NOMO-1 treated with dmso at 0.1 percent for 144 hours (cell line): ENCODE results near the gene FRAT1.
"Not testable (repeated sequence)": the region's sequence is repeated elsewhere in the genome, so short reads cannot be mapped to it uniquely, and the experiment has no call there.

Source experiments
- DNase-seq: peaks from one replicate; lab custom pipeline; 2025; ENCODE audit not compliant: unreplicated experiment; lab: John Stamatoyannopoulos, UW

Gene FRAT1

DNA sequence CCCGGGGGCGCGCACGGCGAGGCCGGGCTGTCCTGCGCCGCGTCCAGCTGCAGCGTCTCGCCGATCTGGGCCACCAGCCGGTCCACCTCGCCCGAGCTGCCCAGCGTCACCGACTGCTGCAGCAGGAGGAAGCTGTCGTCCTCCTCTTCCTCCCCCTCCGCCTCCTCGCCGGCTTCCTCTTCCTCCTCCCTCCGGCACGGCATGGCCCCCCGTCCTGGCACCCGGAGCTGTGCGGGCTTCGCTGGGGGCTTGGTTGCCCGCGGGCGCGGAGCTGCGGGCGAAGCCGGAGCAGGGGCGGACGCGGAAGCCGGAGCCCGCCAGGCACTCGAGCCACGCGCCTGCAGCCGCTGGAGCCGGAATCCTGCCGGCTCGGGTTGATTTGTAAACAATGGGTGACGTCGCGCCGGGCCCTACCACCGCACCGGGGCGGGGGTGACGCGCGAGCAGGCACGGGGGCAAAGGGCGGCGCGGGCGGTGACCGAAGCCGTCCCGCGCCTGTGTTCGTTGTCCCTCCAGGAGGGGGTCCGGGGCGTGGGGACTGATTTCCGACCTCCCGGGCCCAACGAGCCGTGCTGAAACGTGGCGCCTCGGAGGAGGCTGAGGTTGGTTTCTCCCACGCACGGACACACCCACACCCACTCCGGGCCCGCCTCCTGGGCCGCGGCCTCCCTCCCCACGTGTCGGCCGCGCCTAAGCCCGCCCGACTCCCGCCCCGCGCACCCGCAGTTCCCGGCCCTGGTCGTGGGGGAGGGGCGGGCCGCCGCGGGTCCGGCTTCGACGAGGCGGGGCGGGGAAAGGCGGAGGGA is 15.5 kb downstream of the FRAT1 start, which contains the start of gene FRAT2:
TSS of gene FRAT2 (minus strand) at position 360 of the 806 bp plus-strand sequence. CDS start at position 203, 157 bp downstream.
- DNase-seq: peak; percentile 86

DNA sequence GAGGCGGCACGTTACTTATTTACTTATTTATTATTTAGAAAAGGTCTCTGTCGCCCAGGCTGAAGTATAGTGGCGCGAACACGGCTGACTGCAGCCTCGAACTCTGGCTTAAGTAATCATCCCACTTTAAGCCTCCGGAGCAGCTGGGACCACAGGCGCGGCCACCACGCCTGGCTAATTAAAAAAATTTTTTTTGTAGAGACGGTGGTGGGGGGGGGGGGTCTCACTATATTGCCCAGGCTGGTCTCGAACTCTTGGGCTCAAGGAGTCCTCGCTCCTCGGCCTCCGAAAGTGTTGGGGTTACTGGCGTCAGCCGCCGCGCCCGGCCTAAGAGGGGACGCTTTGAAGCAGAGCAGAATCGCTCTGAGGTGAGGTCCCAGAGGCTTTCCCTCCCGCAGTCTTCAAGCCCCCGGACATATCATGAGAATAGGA is 16.1 kb downstream of the FRAT1 start:
- DNase-seq: no peak

DNA sequence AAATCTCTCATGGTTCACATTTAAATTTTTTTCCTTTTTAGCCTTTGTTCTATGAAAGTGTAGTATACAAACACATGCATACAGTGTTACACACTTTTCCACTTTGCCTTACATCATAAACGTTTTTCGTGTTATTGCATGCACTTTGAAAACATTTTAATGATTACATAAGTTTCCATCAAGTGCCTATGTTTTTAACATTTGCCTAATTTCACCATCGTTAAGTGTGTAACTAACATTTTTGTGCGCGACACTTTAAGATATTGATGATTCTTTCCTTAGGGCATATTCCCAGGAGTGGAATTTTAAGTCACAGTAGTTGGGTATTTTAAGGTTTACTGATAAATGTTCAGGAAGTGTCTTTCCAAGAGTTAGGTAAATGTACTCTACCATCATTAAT is 16.9 kb downstream of the FRAT1 start:
- DNase-seq: no peak

DNA sequence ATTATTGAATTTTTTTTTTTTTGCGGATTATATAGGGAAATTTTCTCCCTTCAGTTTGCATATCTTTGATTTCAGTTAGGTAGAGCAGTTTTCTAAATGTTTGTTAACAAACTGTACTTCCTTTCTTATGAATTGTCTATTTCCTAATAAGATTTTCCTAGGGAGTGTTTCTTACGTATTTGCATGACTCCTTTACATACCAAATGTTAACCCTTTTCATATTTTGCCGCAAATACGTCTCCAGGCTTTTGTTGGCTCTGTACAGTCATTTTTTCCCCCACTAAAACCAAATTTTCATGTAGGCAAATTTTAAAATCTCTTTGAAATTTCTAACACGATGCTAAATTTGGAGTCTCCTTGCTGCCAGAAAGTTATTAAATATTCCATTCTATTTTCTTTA is 17.4 kb downstream of the FRAT1 start:
- DNase-seq: no peak

DNA sequence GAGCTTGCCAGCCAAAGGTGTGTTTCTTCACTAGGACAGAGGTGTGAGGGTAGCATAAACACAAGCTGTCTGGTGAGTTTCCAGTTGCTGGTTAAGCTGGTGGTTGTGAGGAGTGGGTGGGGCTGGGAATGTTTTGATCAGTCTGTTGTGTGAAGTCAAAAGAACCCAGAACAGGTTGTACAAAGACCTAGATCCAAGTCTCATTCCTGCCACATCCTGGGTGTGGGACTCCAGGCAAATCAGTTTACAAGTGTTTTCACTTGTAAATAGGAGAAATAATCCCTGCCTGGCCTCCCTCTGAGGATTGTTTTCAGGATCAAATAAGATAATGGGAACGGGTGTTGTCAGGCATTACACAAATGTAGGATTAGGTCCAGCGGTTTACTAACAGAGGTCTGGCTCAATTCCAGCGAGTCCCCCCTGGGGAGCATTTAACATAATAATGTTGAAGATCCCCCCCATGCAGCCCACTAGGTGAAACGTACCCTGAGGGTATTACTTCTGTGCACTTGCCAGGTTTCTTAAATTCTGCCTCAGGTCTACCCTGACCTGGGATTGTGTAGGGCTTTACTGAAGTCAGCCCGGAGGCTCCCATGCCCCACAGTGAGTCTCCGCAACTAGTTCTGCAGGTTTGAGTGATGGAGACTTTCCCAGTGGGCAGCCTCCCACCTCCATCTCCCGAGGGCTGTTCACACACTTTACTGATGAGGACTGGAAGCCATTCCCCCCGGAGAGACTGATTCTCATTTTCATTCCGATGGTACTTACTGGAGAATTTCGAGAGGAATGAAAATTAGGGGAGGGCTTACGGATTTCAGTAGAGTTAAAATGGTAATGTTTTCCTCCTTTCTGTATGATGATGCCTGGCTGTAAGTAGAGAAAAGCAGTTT is 18.1 kb downstream of the FRAT1 start:
- no peak for DNase-seq

DNA sequence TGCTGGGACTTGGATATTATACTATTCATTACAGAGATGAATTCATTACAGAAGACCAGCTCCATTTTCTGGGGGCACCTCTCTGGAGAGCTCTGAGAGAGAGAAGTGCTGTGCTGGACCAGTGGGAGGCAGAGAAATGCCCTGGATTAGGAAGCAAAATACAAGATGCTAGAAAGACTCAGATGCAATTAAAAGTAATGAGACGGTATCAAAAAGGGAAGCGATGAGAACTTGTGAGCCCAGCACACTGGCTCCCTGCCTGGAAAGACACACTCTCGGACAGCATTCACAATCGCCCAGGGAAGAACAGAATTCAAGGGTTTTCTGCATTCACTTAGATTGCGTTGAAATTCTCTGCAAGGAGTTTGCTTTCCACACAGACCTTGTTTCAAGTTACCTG is 19.0 kb downstream of the FRAT1 start:
- no peak for DNase-seq

DNA sequence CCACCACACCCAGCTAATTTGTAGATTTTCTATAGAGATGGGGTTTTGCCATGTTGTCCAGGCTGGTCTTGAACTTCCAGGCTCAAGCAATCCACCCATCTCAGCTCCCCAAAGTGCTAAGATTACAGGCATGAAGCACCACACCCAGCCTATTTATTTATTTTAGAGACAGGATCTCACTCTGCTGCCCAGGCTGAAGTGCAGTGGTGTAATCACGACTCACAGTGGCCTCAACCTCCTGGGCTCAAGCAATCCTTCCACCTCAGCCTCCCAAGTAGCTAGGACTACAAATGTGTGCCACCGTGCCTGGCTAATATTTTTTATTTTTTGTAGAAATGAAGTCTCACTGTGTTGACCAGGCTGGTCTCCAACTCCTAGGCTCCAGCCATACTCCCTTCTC is 22.3 kb downstream of the FRAT1 start:
- no peak for DNase-seq

DNA sequence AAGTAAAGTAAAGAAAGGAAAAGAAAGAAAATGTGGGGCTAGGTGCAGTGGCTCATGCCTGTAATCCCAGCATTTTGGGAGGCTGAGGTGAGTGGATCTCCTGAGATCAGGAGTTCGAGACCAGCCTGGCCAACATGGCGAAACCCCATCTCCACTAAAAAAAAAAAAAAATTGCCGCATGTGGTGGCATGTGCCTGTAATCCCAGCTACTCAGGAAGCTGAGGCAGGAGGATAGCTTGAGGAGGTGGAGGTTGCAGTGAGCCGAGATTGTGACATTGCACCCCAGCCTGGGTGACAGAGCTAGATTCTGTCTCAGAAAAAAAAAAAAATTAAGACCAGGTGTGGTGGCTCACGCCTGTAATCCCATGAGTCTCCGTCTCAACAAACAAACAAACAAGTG is 24.6 kb downstream of the FRAT1 start:
- DNase-seq: not testable (repeated sequence)

DNA sequence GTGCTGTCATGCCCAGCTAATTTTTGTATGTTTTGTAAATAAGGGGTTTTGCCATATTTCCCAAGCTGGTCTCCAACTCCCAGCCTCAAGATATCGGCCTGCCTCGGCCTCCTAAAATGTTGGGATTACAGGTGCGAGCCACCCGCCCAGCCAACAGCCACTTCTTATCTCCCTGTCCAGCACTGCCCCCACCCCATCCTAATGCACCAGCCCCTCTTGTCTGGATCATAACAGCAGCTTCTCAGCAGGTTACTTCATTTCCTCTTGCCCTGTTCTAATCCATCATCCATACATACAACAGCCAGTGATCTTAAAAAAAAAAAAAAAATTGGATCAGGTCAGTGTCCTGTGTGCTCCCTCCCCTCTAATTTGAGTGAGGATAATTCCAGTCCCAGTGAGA is 28.2 kb downstream of the FRAT1 start:
- no peak for DNase-seq

DNA sequence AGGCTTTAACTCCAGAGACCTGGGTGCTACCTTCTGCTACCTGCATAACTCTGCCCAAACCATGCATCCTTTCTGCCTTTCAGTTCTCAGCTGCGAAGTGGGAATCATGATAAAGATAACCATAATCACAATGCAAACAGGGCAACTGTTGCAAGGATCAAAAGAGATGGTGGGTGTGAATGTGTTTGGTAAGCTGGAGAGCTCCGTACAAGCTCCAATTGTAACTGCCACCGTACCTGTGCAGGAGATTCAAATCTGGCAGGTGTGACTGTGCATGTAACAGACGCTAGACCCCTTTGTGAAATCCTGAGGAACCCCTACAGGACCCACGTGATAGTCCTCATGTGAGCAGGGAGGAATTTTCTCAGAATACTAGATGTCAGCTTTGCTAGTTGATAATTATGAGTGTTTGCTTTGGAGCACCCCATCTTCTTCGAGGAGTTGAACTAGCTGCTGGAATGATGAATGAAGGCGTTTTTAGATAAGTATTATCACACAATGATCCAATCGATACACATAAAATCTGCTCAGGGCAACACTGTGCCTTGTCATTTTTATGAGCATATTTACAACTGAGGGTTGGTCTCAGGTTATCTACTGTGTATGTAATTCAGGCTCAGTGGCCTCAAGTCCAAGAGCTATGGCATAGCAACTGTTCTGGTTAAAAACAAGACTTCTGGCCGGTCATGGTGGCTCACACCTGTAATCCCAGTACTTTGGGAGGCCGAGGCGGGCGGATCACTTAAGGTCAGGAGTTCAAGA is 30.9 kb downstream of the FRAT1 start:
- DNase-seq: no peak

DNA sequence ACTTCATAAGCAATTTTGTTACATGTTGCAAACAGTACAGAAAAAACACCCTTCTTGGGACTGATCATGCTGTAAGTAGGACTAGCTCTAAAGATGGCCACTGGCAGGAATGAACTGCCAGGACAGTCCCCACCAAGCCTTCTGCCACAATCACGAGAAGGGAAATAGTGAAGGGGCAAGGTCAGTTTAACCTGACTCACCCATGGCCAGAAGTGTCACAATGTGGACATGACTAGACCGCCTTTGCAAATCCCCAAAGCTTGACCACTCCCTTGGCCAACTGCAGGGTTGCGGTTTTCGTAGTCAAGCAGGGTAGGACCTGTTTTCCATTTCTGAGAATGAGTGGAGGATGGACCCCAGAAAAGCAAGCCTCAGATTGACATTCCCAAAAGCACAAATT is 34.9 kb downstream of the FRAT1 start:
- no peak for DNase-seq

DNA sequence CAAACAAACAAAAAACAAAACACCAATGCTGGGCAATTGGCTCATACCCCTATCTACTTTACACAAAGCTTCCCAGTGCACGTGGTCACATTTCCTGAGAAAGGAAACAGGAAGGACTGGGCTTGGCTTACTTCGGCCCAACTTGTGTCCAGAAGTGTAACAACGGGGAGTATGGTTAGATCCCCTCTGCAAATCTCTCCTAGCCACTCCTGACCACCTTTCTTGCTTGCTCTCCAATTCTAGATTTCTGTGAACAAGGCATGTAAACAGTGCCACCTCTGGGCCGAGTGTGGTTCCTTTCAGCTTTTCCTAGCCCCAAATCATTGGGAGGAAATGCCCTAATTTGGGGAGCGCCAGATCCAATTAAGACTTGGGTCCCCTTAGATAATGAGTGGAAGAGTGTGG is 36.5 kb downstream of the FRAT1 start:
- no peak for DNase-seq

DNA sequence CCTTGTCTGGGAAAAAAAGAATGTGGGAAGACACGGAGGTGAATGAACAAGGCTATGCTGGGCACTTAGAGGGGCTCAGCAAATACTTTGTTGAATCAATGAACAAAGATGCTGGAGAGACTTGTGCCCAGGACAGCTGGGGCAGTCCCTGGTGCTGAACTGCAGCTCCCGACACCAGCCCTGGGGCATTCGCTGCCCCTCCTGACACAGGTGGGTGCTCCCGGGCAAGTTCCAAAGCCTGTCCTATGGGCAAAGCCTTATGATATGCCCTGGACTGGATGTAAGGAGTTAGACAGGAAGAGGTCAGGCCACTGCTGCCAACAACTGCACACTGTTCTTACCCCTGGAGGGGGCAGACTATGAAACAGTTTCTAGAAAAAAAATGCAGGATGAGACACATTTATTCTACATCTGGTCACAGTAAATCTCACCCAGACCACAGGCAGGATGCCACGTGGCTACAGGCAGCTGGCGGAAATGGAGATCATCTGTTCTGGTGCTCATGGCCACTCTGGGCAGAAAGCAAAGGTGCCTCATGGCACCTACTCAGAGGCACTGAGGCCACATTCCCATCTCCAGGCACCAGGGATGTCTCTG is 37.3 kb downstream of the FRAT1 start:
- DNase-seq: peak; percentile 12

DNA sequence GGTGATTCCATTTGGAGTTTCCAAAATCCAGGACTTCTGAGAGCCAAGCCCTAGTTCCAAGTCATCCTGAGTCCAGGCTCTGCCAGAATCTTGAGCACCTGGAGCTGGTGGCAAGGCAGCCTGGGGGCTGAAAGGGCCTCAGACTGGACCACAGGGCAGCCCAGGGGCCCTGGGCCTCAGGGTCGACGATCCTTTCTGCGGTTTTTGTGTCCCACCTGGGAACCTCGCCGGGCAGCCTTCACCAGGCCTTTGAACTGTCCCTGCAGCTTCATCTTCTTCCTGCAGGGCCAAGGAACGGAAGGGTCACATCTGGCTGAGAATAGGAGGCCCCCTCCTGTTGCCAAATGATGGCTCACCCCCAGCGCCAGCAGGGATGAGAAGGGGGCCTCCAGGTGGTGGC is 37.8 kb downstream of the FRAT1 start:
- DNase-seq: no peak

DNA sequence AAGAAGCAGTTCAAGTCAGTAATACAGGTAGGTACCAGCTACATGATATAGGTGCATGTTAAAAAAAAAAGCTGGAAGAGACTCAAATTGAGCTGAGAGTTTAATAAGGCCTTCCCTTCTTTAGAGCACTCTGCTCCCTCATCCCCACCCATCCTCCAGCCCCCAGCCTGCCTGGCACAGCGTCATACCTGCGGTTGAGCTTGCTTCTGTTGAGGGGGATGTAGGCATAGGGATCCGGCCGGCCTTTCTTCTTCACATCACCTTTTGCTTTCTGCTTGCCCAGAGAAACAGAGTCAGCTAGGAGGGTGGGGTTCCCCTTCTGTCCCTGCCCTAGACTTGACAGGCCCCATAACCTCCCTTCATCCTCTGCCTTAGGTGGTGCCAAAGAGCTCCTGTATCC is 39.3 kb downstream of the FRAT1 start:
- no peak for DNase-seq

DNA sequence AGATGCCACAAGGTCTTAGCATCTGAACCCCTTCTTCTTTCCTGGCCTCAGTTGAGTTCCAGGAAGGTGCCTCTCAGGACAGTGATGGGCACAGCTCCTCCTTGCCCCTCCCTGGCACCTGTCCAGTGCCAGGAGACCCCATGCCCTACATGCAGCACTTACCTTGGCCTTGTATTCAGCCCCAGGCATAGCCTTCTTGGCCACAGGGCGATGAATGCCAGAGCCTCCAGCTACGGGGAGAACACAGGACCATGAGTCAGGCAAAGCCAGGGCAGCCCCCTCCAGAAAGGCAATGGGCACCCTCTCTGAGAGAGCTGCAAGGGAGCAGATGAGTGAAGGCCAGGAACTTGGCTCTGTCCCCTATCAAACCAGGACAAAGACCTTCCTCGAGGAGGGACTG is 39.7 kb downstream of the FRAT1 start:
- no peak for DNase-seq

DNA sequence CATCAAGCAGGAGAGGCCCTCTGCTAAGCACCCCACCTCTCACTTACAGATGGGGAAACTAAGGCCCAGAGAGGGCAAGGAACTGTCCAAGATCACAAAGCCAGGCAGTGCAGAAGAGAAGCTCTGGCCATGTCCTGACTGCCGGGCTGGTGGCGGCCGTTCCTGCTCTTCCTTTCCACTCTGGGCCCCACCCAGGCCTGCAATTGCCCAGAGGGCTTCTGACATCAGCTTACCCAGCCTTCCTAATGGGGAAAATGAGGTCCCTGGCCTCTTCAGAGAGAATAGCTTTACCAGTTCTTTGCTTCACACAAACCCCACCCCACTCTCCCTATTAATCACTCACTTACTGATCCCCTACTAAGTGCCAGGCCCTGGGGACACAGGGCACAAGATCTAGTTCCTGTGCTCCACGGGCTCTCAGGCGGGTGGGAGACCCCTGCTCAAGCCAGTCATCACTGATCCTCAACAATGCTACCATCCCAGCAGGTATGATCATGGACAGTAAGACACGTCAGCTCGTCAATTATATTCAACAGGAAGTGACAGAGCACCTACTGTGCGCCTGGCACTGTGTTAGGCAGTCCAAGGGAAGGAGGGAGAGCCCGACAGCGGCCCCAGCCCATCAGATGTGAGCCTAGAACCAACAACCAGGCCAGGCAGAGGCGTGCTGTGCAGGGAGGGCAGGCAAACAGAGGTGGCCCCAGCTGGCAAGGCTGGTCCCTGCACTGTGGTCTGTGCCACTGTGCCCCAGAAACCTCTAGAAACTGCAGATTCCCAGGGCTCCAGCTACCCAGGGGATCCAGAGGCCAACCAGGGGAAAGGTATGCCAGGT is 41.9 kb downstream of the FRAT1 start:
- DNase-seq: no peak

DNA sequence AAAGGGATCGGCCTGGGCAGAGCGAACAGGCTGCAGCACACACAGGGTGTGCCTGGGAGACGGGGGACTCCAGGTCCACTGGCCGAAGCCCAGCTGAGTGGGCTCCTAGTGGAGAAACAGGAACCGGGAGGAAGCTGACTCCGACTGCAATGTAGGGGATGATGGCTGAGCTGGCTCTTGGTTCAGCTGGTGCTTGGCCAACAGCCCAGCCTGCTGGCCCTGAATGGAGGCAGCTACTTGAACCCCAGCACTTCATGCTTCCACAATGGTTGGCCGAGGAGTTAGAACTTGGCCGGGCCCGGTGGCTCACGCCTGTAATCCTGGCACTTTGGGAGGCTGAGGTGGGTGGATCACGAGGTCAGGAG is 42.4 kb downstream of the FRAT1 start:
- DNase-seq: no peak

DNA sequence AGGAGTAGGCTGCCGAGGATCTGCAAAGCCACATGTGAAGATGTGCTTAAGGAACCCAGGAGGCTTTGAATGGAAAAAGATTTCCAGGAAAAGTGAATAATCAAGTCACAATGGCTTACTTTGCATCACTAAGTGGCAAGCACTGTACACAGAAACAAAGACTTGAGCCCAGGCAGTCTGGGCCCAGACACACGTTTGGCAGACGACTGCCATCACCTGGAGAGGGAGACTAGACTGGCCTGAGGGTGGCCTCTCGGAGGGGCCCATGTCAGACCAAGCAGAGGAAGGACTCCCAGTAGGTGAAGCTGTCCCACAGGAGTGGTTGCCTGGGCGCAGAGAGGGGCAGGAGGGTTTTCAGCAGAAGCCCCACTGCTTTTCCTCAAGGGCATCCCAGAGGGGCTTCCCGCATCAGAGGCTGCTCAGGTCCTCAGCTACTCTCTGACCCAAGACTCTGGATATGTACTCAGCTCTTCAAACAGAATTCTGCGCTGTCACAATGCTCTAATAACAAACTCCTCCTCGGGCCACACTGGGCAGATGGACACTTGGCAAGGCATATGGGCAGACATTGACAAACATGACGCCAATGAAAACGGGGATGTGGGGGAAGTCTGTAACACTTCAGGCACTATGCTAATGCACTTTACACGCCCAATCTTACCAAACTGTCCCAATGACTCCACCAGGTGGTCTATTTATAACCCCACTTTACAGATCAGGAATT is 43.4 kb downstream of the FRAT1 start:
- no peak for DNase-seq

DNA sequence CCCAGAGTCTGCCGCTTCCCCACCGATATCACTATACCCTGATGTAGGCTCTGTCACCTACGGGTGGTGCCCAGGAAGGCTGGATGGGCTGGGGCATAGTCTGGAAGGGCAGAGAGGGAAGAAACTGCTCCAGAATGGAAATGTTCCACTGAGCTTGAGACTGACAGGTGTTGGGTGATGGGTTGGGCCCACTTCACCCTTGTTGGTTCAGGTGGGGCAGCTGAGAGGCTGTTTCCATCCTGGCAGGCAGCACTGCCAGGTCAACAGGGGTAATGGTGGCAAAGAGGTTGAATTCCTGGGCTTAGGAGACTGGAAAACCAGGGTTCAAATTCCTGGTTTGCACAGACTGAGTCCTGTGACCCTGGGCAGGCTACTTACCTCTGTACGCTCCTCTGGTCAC is 44.0 kb downstream of the FRAT1 start:
- DNase-seq: no peak
